H9 (cell line): ENCODE measurements around the gene NFYC. TPM values are rescaled to one million over a fixed set of nuclear protein-coding genes. Genes with fewer than 3 reads are reported as not detected.

Experiments used
- DNase-seq: peaks from one replicate; pipeline ENCODE4 v3.0.0-alpha.2; 2017
- H2AFZ ChIP-seq: one replicate; pipeline ENCODE4 v1.6.1; 2013; ENCODE audit warnings: mild to moderate bottlenecking, low read length, control low read depth, moderate library complexity
- H2AK5ac ChIP-seq: 2 replicates; pipeline ENCODE4 v1.6.1; 2013; ENCODE audit warnings: low read length, control low read depth, mixed read lengths; ENCODE audit not compliant: insufficient read length
- H2BK120ac ChIP-seq: one replicate; pipeline ENCODE4 v1.6.1; 2013; ENCODE audit warnings: low read depth, mild to moderate bottlenecking, low read length, control low read depth, inconsistent platforms; ENCODE audit not compliant: poor library complexity, severe bottlenecking
- H2BK12ac ChIP-seq: 2 replicates; pipeline ENCODE4 v1.6.1; 2013; ENCODE audit warnings: low read length, control low read depth, mixed read lengths, low read depth; ENCODE audit not compliant: insufficient read length
- H2BK15ac ChIP-seq: 2 replicates; pipeline ENCODE4 v1.6.1; 2013; ENCODE audit warnings: low read depth, low read length, control low read depth
- H2BK20ac ChIP-seq: one replicate; pipeline ENCODE4 v1.6.1; 2013; ENCODE audit warnings: low read depth, mild to moderate bottlenecking, low read length, control low read depth, inconsistent platforms; ENCODE audit not compliant: poor library complexity, severe bottlenecking
- H2BK5ac ChIP-seq: 2 replicates; pipeline ENCODE4 v1.6.1; 2013; ENCODE audit warnings: low read length, control low read depth, mixed read lengths; ENCODE audit not compliant: insufficient read length
- H3K14ac ChIP-seq: 2 replicates; pipeline ENCODE4 v1.6.1; 2013; ENCODE audit warnings: low read length, control low read depth; ENCODE audit not compliant: insufficient read depth
- H3K18ac ChIP-seq: 2 replicates; pipeline ENCODE4 v1.6.1; 2013; ENCODE audit warnings: low read depth, mild to moderate bottlenecking, mixed read lengths, low read length, control low read depth; ENCODE audit not compliant: insufficient read length
- H3K23ac ChIP-seq: 2 replicates; pipeline ENCODE4 v1.6.1; 2013; ENCODE audit warnings: low read length, control low read depth, mixed read lengths, low read depth; ENCODE audit not compliant: insufficient read length
- H3K23me2 ChIP-seq: 2 replicates; pipeline ENCODE4 v1.6.1; 2013; ENCODE audit warnings: low read depth, mild to moderate bottlenecking, mixed read lengths, low read length, control low read depth; ENCODE audit not compliant: insufficient read length, poor library complexity, severe bottlenecking
- H3K27ac ChIP-seq: 2 replicates; pipeline ENCODE4 v1.5.1; 2013; ENCODE audit warnings: low read length, control low read depth, mixed read lengths, low read depth; ENCODE audit not compliant: insufficient read length
- H3K27me3 ChIP-seq: 2 replicates; pipeline ENCODE4 v1.6.1; 2013; ENCODE audit warnings: low read length, control low read depth, inconsistent platforms; ENCODE audit not compliant: insufficient read depth
- H3K4ac ChIP-seq: 2 replicates; pipeline ENCODE4 v1.6.1; 2013; ENCODE audit warnings: low read depth, mild to moderate bottlenecking, control low read depth, inconsistent platforms, low read length, moderate library complexity
- H3K4me1 ChIP-seq: 2 replicates; pipeline ENCODE4 v1.6.1; 2013; ENCODE audit warnings: low read length, control low read depth, inconsistent platforms; ENCODE audit not compliant: insufficient read depth
- H3K4me2 ChIP-seq: 2 replicates; pipeline ENCODE4 v1.6.1; 2013; ENCODE audit warnings: low read length, control low read depth, mixed read lengths; ENCODE audit not compliant: insufficient read length, insufficient read depth
- H3K56ac ChIP-seq: 2 replicates; pipeline ENCODE4 v1.6.1; 2013; ENCODE audit warnings: low read depth, mild to moderate bottlenecking, mixed read lengths, low read length, control low read depth; ENCODE audit not compliant: insufficient read length
- H3K79me1 ChIP-seq: 2 replicates; pipeline ENCODE4 v1.6.1; 2013; ENCODE audit warnings: low read depth, mild to moderate bottlenecking, moderate library complexity, low read length, control low read depth, inconsistent platforms; ENCODE audit not compliant: insufficient read depth, poor library complexity, severe bottlenecking
- H3K79me2 ChIP-seq: 2 replicates; pipeline ENCODE4 v1.6.1; 2013; ENCODE audit warnings: low read length, control low read depth, inconsistent platforms; ENCODE audit not compliant: insufficient read depth
- H3K9ac ChIP-seq: 2 replicates; pipeline ENCODE4 v1.6.1; 2013; ENCODE audit warnings: low read length, control low read depth, mixed read lengths; ENCODE audit not compliant: insufficient read length; ENCODE audit errors: extremely low read depth
- H3K9me3 ChIP-seq: one replicate; pipeline ENCODE4 v1.6.1; 2013; ENCODE audit warnings: low read depth, low read length, inconsistent platforms; ENCODE audit not compliant: control insufficient read depth
- H3T11ph ChIP-seq: one replicate; pipeline ENCODE4 v1.6.1; 2013; ENCODE audit warnings: mild to moderate bottlenecking, low read length, control low read depth, inconsistent platforms
- H4K20me1 ChIP-seq: one replicate; pipeline ENCODE4 v1.6.1; 2013; ENCODE audit not compliant: control insufficient read depth, insufficient read length, insufficient read depth
- H4K5ac ChIP-seq: 2 replicates; pipeline ENCODE4 v1.6.1; 2013; ENCODE audit warnings: low read depth, mild to moderate bottlenecking, mixed read lengths, low read length, control low read depth; ENCODE audit not compliant: insufficient read length
- H4K8ac ChIP-seq: replicated peaks from 2 replicates; pipeline ENCODE4 v1.6.1; 2013; ENCODE audit warnings: low read length, control low read depth, mixed read lengths, low read depth; ENCODE audit not compliant: insufficient read length
- H4K91ac ChIP-seq: 2 replicates; pipeline ENCODE4 v1.6.1; 2013; ENCODE audit warnings: low read depth, mild to moderate bottlenecking, moderate library complexity, mixed read lengths, low read length, control low read depth; ENCODE audit not compliant: insufficient read length
- H3K27ac Mint-ChIP-seq, 3 experiments: 2 replicates in 2 of 3; 3 replicates in 1 of 3; pipeline ENCODE4 v1.8.0; 2020 to 2021; ENCODE audit warnings: mixed read lengths in 3 of 3, mild to moderate bottlenecking in 1 of 3, moderate library complexity in 1 of 3
- H3K27me3 Mint-ChIP-seq: 2 replicates; pipeline ENCODE4 v1.8.0; 2021; ENCODE audit warnings: low read depth, mild to moderate bottlenecking, moderate library complexity, mixed read lengths
- H3K36me3 Mint-ChIP-seq, 3 experiments: 2 replicates in 2 of 3; 3 replicates in 1 of 3; pipeline ENCODE4 v1.8.0; 2020 to 2021; ENCODE audit warnings: low read depth in 3 of 3, mixed read lengths in 3 of 3; ENCODE audit not compliant: insufficient read depth in 1 of 3
- H3K4me1 Mint-ChIP-seq, 2 experiments: 2 replicates each; pipeline ENCODE4 v1.8.0; 2020; ENCODE audit warnings: mixed read lengths in 2 of 2
- H3K4me3 Mint-ChIP-seq, 2 experiments: 2 replicates in 1 of 2; 3 replicates in 1 of 2; pipeline ENCODE4 v1.8.0; 2020 to 2021; ENCODE audit warnings: mild to moderate bottlenecking in 2 of 2, mixed read lengths in 2 of 2, moderate library complexity in 1 of 2
- H3K9me3 Mint-ChIP-seq, 2 experiments: 2 replicates in 1 of 2; 3 replicates in 1 of 2; pipeline ENCODE4 v1.8.0; 2020; ENCODE audit warnings: mild to moderate bottlenecking in 2 of 2, mixed read lengths in 2 of 2, moderate library complexity in 1 of 2
- WGBS: extraction: QIAGEN DNeasy Blood & Tissue Kit; methylation state at CpG from one replicate; pipeline ENCODE4 v1.1.7; 2013; ENCODE audit warnings: missing lambda C conversion rate, low lambda C conversion rate, mixed read lengths; ENCODE audit not compliant: insufficient read length; ENCODE audit errors: extremely low coverage; 5-methylcytosine and 5-hydroxymethylcytosine counted together
- total RNA-seq: library from RNA; stranded (reverse); gene quantifications from 2 replicates; pipeline ENCODE4 v1.2.1, GENCODE V29; 2021
- TF ChIP-seq, protein P1 (sequence below): fragments of 200-600 bp; sonication (generic); conservative IDR thresholded peaks from 3 replicates; pipeline ENCODE4 v1.8.0; 2021; ENCODE audit warnings: antibody characterized with exemption, mild to moderate bottlenecking

NFYC gene
- total RNA-seq, 1 experiment from 2014 or later, result 54.7 TPM

DNA sequence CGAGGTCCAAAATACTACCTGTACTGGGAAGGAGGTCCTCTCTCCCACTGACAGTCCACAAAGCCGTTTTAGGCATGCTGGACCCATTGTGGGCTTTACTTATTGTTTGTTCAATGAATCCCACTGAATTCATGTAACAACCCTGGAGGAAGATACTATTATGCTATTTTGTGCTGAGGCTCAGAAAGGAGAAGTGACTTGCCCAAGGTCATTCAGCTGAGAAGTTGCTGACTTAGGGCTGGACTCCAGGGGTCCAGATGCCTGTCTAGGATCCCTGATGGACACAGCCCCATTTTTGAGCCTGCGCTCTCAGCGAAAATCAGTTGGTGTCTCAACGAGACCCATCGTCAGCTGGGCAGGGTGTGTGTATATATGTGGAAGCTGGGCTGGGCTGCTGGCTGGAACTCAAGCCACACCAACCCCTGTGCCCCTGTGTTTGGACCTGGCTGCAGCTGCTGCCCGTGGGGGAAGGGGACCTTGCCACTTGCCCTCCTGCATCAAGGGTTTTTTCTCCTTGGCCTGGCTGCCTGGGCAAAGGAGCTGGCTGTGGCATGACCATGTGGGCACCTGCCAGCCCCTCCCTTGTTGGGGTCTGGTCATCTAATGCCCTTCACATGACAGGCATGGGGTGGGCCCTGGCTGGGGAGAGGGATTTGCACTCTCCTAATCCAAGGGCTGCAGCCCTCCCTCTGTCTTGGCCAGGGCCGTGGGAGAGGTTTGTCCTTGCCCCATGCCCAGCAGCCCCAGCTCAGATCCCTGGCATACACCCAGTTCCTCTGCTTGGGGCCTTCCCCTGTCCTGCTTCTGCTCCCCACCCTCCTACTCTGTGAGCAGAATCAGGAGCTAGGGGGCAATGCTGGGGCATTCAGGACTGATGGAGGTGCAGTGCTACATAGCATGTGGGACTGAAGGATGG, 107.1 kb downstream of the NFYC start:
- H3K14ac ChIP-seq, result peak overlapping the region; percentile 51
- no peak overlapping the region; the same call in 1 of the 2 replicates for H3K4ac ChIP-seq
- H2AK5ac ChIP-seq, result no peak overlapping the region
- H3K9ac ChIP-seq, result no peak overlapping the region
- H3K27ac Mint-ChIP-seq, result no peak overlapping the region; a peak in 1 of 7 replicates
- 0 out of 2 replicates have a peak overlapping the region, but pooled peaks have one; percentile 14 for H2BK15ac ChIP-seq
- no peaks in the 10 kb centered on the region for H3K9me3 Mint-ChIP-seq
- no peak overlapping the region for H4K91ac ChIP-seq
- peaks cover 21% of the 10 kb centered on the region for H3K27me3 Mint-ChIP-seq
- no peak overlapping the region for H2BK20ac ChIP-seq
- no peaks in the 10 kb centered on the region for H3K27me3 ChIP-seq
- H3K36me3 Mint-ChIP-seq, result no peaks in the 10 kb centered on the region
- no peak overlapping the region for H3K18ac ChIP-seq
- no peak overlapping the region for H2BK120ac ChIP-seq
- H3K79me1 ChIP-seq, result no peaks in the 10 kb centered on the region
- WGBS, result no CpG with 5 or more reads among the region's 8 CpGs
- TF ChIP-seq, protein P1, sequence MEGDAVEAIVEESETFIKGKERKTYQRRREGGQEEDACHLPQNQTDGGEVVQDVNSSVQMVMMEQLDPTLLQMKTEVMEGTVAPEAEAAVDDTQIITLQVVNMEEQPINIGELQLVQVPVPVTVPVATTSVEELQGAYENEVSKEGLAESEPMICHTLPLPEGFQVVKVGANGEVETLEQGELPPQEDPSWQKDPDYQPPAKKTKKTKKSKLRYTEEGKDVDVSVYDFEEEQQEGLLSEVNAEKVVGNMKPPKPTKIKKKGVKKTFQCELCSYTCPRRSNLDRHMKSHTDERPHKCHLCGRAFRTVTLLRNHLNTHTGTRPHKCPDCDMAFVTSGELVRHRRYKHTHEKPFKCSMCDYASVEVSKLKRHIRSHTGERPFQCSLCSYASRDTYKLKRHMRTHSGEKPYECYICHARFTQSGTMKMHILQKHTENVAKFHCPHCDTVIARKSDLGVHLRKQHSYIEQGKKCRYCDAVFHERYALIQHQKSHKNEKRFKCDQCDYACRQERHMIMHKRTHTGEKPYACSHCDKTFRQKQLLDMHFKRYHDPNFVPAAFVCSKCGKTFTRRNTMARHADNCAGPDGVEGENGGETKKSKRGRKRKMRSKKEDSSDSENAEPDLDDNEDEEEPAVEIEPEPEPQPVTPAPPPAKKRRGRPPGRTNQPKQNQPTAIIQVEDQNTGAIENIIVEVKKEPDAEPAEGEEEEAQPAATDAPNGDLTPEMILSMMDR, result no peak
- no peak overlapping the region for H3K23ac ChIP-seq
- H2AFZ ChIP-seq, result no peak overlapping the region
- no peak overlapping the region for H3K4me3 Mint-ChIP-seq
- no peak overlapping the region for H2BK12ac ChIP-seq
- 0 out of 2 replicates have a peak, but pooled peaks cover 2% of the 10 kb centered on the region for H3K4me1 ChIP-seq
- DNase-seq, result no peak
- no peaks in the 10 kb centered on the region for H3K9me3 ChIP-seq
- H3K27ac ChIP-seq, result no peak overlapping the region
- no peak overlapping the region for H3T11ph ChIP-seq
- H4K8ac ChIP-seq, result no peak overlapping the region
- H4K5ac ChIP-seq, result no peak overlapping the region
- H3K56ac ChIP-seq, result no peak overlapping the region
- H2BK5ac ChIP-seq, result no peak overlapping the region
- H3K4me2 ChIP-seq, result no peak overlapping the region
- H4K20me1 ChIP-seq, result no peaks in the 10 kb centered on the region
- peaks cover 37 to 61% of the 10 kb centered on the region in 2 experiments for H3K4me1 Mint-ChIP-seq
- no peaks in the 10 kb centered on the region for H3K79me2 ChIP-seq
- H3K23me2 ChIP-seq, result peaks cover 3% of the 10 kb centered on the region
